ENCODE data around the gene PRDM11.

The PRDM11 gene

DNA sequence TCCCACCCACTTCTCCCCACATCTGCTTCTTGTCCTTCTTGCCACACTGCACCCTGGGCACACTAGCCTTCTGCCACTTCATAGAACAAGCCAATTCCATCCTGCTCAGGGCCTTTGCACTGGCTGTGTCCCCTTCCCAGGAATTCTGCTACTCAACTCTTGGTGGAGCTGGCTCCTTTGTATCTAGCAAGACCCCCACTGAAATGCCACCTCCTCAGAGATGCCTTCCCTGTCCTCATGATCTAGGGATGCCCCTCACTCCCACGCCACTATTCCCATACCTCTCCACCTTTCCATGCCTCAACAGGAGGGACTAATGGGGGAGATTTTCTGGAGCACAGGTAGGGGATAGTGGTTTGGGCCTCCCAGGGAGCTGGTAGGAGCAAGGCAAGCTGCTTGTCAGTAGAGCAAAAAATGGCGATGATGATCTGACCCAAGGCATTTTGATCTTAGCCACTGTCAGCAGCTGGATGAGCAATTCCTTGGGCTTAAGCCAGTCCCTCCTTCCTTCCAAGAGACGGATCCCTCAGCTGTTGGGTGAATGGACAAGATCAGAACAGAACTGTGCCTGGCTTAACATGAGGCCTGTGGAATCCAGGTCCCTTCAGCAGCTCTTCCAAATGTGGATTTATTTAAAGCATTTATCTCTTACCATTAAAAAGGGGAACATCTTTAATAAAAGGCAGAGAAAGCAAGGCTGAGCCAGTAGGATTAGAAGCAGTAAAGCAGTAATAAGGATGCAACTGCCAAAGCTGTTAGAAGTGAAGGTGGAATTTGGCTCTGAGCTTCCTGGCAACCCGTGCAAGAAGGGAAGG is 4.0 kb upstream of the PRDM11 start:
- peak; percentile 14 for DNase-seq

DNA sequence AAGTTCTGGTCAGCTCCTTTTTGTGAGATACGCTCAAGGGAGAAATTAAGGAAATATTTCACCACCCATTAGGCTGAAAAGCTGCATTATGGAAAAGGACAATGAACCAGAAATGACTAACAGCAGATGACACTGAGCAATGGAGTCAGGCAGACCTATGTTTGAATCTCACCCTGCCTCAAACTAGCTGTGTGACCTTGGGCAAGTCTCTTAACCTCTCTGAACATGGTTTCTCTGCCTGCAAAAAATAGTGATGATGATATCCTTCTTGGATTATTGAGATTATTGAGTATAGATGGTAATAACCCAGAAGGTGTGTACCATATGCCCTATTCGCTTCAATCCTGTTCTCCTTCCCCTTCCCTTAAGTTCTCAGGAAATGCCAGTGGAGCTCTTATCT is 2.9 kb upstream of the PRDM11 start:
- no peak for DNase-seq

DNA sequence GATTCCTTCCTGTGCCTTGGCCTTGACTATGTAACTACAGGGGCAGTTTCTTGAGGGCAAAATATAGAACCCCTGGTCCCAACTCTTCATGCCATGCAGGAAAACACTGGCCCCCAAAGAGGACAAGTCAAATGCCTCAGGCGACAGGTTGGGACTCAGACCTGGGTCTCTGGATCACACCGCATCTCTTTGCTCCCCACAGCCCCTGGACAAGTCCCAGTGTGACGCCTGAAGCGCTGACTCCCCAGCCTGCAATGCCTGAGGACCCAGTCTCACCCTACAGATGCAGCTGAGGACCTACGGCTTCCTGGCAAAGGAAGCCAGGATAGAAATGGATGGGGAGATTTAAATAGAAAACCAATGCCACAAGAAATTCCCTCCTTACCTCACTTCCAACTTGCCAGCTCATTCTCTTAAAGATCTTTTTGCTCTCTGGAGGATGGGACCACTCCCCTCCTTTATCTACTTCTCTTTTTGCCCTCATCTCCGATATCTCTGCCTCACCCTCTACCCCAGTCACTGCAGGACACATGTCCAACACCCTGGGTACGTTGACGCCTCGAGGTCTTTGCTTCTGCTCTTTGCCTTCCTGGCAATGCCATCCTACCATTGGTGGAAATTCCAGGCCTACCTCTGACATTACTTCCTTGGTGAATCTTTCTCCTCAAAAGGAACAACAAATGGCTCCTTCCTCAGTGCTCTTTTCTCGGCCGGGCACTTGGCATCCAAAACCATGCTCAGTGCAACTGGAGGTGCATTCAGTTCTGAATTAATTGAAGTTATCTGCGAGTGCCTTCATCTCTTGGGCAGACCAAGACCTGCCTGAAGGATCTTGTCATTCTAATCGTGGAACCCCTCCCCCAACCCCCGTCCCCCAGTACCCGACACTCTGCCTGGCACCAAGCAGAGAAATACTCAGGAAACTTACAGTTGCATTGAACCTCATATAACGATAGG is 2.0 kb upstream of the PRDM11 start:
- no peak for DNase-seq

DNA sequence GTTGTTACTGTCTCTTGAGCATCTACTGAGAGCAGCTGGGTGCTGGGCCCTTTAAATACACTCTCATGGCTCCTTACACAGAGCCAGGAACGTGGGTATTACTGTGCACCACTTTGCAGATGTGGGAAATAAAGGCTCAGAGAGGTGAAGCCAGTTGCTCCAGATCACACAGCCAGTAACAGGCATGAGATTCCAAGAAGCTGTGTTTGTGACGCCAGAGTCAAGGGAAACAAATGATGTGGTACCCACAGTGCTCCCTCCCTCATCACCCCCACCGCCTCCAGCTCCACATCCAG is 1.4 kb upstream of the PRDM11 start:
- DNase-seq, result no peak

DNA sequence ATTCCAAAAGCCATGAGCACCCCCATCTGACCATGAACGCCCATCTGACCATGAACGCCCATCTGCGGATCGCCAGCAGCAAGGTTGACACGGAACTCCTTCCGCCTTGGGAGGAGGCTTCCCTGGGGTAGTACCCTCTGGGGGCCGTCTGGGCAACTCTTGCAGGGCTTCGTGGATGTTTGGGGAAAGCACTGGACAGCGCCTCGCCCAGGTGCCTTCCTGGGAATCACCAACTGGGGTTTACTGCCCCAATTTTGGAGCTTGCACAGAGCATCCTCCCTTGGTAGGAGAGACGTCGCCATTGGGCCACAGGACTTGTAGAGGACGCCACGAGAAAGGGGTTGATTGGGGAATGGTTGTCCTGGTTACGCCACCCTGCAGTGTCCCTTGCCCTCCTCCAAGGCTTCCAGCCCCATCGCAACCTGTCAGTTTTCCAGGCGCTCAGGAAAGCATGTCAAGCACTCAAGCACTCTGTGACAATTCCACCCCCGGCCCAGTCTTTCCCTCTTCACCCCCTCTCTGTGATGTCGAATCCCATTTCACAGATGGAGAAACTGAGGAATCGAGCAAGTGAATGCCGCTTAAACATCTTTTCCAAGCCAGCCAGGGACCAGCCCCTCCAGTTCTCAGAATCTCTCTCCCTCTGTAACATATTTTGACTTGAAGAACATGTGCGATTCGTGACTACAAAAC is 914 bp upstream of the PRDM11 start:
- peak; percentile 41 for DNase-seq

DNA sequence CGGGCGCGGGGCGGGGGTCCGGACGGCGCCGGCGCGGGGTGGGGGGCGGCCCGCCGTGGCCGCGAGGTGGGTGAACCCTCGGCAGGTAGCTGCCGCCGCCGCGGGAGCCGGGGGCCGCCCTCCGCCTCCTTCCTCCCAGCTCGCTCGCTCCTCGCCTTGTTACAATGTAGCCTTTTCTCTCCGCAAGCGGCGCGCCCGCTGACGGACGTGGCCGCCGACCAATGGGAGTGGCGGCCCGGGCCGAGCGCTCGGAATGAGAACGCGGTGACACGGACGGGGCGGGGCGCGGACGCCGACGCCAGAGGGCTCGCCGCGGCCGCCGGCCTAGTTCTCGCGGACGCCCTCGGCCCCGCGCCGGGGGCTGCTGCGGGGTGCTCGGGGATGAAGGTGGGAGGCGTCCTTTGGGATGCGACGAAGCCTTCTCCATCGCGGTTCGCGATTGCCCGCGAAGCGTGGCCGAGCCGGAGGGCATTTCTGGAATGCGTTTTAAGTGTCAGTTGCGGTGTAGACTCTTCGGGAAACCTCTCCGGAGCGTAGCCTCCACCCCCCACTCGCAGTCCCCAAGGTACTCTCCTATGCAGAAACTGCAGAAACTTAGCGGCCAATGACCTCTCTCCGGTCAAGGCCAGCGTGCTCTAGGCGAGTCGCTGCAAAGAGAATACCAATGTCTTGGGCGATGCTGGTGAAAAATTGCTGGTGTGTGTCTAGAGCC is 734 bp downstream of the PRDM11 start:
- DNase-seq, result peak; percentile 94

DNA sequence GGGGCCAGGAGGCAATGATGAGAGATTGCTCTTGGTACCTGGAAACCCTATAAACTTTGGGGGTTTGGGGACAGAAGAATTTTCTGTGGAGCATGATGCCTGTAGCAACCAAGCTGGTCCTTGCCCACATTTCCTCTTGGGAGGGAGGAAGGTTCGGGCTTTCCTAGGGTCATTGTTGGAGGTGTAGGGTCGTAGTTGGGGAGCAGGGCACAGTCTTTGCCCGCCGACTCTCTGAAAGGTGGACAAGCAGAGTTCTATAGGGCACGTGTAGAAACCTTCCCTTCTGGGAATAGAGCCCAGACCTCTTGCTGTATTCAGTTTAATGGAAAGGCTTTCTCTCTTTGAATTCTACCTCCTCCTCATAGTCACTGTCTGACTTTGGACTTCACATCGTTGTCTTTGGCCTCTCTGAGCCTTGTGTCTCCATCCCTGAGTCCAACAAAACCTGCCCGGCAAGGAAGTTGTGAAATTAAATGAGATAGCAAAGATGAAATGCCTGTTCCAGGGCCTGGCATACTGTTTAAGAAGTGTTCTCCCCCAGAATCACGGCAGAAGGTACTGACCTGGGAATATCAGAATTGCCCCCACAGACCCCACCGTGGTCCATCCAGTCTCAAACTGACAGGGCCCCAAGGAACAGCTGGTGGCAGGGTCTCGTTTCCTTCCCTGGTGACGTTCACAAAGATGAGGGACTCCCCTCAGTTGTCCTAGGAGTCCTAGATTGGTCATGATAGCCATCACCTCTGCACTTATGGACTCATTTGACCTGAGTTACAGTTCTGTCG is 1.6 kb downstream of the PRDM11 start:
- no peak for DNase-seq

DNA sequence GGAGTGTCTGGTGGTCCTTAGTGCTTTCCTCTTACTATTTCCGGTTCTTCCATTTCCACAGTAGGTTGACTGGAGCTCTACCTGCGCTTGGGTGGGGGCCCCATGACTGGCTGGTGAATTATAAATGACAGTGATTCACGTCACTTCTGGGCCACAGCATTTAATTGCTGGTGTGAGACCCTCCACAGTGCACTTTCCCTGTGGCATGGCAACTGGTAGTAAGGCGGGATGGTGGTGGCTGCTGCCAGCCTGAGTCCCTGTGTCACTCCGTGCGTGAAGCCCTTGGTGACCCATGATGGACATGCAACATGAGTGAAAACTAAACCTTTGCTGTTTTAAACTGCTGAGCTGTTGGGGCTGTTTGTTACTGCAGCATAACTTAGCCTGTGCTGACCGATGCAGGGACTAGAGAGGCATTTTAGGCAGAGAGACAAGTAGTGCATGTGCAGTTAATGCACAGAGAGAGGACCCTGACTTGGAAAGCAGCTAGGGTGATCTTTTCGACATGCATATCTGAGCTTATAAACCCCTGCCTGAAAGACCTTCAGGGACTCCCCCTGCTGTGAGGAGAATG is 3.1 kb downstream of the PRDM11 start:
- no peak for DNase-seq

DNA sequence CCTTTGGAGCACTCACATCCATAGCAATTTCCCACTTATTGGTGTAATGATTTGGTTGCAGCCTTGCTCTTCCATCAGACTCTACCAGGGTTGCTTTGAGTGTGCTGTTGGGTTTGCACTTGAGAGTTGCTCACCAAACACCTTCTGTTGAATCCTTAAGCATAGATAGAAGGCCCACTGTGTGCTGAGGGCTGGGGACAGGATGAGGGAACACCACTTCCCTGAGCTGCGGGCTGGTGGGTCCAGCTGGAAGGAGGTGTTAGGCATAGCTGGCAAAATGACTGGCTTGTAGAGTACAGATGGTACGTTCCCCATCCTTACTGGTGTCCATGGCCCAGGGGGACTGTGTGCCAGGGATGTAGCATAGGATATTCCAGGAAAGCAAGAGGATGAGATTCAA is 3.9 kb downstream of the PRDM11 start:
- no peak for DNase-seq

DNA sequence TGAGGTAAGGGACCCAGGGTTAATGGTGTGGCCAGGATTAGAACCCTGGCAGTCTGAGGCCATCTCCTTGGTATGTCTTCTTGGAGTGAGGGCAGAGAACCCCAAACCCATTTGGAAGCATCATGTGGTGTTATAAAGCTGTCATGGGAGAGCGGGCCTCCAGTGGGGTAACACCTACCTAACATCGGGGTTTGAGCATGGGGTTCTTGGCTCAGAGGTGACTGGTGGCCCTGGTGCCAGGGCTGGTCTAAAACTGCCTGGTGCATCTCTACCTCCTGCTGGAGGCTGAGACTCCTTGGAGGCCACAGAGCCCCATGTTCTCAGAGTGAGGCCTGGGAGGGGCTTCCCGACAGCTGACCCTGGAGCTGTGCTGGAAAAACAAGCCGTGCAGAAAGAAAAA is 4.5 kb downstream of the PRDM11 start:
- DNase-seq, result no peak

DNA sequence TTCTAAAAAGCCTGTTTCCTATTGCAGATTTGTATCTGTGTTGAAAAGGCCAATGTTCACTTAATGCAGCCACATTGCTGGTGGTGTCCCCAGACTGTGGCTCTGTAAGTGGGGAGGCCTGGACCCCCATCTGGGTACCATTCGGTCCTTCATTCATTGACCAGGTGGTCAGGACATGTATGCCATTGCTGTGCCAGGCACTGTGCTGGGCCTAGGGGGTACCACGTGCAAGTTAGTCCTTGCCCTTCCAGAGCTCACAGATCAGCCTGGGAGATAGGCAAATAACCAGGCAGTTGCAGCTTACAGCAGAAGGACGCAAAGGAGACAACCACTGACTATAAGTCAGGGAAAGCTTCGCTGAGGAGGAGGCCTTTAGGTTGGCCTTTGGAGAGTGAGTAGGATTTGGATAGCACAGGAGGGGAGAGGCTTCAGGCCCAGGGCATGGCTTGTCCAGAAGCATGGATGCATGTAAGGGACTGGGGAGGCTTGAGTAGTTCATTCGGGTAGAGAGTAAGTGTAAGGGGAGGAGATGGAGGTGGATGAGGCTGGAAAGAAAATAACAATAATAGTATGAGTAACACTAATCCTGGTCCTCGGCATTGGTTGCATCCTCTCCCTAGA is 5.0 kb downstream of the PRDM11 start:
- DNase-seq, result no peak

DNA sequence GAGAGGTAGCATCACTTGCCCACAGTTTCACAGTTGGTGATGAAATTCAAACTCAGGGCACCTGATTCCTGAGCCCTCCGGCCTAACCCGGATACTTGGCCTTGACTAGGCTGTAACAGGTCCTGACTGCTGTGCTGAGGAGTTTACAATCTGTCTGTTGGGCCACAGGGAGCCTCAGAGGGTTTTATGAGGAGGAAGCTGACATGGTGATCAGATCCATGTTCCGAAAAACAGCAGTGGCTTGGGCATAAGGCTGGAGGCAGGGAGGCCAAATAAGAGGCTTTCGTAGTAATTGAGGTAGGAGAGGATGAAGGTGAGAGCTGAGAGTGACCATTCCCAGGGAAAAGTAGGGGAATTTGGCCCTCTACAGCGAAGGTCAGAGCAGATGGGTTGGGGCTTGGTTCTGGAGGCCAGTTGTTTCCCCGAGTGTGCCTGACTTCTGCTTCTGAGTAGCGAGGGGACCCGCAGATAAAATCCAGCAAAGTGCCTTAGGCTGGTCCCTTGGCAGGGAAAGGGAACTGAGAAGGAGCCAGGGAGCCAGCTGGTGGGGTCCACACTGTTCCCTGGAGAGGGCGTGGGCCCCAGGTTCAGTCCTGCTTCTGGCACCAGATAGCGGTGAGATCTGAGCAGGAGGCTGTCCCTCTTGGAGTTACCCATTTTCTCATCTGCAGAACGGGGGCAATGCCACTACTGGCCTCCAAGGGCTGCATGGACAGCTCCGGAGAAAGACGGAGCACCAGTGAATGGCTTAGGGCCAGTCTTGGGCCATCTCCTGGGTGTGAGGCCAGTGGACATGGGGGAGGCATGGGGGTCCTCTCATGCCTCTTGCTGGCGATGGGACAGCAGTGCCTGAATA is 6.5 kb downstream of the PRDM11 start:
- DNase-seq, result no peak

DNA sequence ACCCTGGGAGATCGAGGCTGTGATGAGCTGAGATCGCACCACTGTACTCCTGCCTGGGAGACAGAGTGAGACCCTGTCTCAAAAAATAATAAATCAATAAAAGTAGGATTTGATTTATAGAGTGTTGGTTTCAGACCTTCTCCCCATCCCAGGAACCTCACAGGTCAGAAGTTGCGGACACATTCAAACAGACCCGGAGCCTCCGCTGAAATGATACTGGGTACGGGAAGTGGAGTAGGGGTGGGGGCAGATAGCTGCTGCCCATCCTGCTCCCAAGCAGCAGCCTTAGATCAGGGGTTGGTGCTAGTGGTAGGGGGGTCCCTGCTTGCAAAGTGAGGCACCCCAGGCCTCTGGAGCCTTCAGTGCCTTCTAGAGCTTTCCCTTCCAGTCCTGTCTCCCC is 7.8 kb downstream of the PRDM11 start:
- DNase-seq, result no peak

DNA sequence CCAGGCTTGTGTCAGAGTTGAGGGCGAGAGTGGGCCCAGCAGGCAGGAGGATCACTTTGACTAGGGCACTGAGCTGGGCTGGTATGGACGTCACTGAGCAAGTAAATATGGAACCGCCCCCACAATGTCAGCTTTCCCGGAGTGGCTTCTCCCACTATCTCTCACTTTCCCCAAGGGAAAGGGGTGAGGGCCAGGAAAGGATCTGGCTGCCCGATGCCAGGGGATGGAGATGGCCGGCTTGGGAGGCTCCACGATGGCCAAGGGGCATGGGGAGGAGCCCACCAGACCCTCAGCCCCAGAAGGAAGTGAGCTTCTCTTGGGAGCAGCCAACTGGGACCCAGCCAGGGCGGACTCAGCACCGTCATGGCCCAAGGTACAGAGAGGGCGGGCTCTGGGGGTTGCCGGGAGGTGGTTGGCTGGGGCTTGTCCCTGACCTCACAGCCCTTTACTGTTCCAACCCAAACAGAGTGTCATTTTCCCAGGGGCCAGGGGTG is 8.7 kb downstream of the PRDM11 start:
- DNase-seq, result no peak

DNA sequence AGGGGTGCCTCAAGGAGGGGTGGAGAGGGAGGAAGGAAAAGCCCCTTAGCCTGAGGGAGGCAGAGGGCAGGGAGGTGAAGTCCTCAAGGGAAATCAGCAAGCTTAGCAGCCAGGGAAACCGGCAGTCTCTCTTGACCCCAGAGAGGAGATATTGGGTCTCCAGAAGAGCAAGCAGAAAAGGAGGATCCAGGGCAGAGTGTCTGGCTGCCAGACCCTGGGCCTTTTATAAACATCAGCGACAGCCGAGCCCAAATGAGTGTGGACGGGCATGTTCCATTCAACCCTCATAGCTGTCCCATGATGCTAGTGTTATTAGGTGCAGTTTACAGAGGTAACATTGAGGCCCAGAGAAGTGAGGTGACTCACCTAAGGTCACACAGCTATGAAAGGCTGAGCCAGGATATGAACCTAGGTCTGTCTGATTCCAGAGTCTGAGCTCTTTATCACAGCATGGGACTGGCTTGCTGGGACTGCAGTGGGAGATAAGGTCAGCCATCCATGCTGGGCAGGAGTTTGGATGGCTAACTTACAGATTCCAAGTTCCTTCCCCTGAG is 9.3 kb downstream of the PRDM11 start:
- no peak for DNase-seq

DNA sequence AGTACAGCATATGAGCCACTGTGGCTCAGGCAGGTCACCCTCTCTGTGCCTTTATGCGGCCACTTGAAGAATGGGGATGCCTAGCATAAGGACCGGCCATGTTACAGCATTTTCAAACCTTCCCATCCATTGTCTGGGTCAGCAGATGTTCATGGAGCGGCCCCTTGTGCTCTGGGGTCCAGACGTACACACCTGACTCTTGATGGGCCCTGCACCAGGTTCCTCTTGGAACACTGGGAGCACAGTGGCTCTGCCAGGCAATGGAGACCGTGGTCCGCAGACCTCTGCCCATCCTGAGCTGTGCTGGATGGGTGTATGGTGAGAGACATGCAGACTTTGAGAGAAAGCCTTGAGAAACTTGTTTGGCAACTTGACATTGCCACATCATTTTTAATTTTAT is 9.8 kb downstream of the PRDM11 start:
- DNase-seq, result no peak

DNA sequence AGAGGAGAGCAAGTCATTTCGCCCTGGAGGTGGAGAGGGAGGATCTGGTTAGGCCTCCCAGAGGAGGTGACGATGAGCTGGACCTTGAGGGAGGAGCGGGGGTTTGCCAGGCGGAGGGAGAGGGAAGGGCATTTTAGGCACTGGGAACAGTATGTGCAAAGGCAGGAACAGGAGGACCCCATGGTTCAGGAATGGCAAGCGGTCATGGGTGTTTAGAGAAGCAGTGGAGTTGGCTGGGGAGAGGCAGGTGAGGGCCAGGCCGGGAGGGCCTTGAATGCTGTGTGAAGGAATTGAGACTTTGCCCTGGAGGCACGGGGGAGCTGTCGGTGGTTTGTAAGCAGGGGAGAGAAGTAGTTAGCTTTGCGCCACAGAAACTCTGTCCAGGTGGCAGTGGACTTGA is 10.3 kb downstream of the PRDM11 start:
- DNase-seq, result no peak

DNA sequence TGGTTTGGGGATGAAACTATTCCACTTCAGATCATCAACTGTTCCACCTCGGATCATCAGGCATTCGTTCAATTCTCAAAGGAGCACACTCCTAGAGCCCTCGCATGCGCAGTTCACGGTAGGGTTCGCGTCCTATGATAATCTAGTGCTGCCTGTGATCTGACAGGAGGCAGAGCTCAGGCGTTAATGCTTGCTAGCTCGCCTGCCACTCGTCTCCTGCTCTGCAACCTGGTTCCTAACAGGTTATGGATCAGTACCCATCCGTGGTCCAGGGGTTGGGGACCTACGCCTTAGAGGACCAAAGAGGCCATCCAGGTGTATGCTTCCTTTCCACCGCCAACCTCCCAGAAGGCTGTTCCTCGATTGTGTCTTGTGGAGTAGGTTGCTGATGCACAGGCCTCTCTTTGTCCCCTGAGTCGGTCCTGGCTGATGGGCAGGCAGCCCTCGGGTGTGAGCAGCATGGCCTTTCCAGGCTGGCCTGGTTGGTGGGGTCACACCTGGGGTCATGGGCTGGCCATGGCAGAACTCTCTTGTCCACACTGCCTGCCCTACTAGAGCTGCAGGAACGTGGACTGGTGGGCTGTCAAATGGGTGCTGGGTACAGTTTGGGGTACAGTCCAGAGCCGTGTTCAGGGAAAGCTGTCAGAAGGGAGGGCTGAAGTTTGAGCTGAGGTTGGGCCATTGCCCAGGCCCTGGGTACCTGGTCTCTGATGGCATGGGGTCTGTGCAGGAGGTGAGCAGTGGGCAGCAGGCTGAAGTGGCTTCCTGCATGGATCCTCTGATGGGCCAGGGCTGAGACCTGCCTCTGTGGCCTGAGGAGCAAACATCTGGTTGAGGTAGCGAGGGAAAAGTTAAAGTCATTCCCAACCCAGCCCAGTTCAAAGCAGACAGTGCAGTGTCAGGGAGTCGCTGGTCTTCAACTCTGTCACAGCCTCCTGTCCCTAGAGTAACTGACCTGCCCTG is 11.1 kb downstream of the PRDM11 start:
- no peak for DNase-seq
